CD14-positive monocyte (primary cell): Measurements from ENCODE around the gene NCOA5. TPM values are rescaled to one million over a fixed set of nuclear protein-coding genes. Genes with fewer than 3 reads are reported as not detected.

Experiments
- DNase-seq, 3 donors: peaks; one replicate each; pipeline ENCODE4 v3.0.0-alpha.2; 2011 to 2022
- H2AFZ ChIP-seq: 2 replicates; pipeline ENCODE4 v1.6.0; 2012; ENCODE audit warnings: mild to moderate bottlenecking, low read depth, low read length, inconsistent platforms; ENCODE audit not compliant: insufficient read depth, poor library complexity, severe bottlenecking
- H3K27ac ChIP-seq, 2 donors: 1 replicate in 1 of 2; 2 replicates in 1 of 2; pipeline ENCODE4 v1.5.1; 2012 to 2013; ENCODE audit warnings: low read length in 2 of 2, control low read depth in 1 of 2, inconsistent platforms in 1 of 2, low read depth in 1 of 2, mild to moderate bottlenecking in 1 of 2
- H3K27me3 ChIP-seq, 2 donors: one replicate each; pipeline versions ENCODE4 v1.6.0 to v1.6.1; 2011 to 2013; ENCODE audit warnings: low read length in 2 of 2; ENCODE audit not compliant: control insufficient read depth in 2 of 2, insufficient read depth in 2 of 2
- H3K36me3 ChIP-seq, 2 donors: replicated peaks in 1 of 2; 1 replicate in 1 of 2; 2 replicates in 1 of 2; pipeline versions ENCODE4 v1.5.1 to v1.6.1; 2012 to 2013; ENCODE audit warnings: low read length in 2 of 2, control low read depth in 1 of 2, inconsistent platforms in 1 of 2, mild to moderate bottlenecking in 1 of 2; ENCODE audit not compliant: insufficient read depth in 2 of 2, control insufficient read depth in 1 of 2
- H3K4me1 ChIP-seq, 2 donors: 1 replicate in 1 of 2; 2 replicates in 1 of 2; pipeline versions ENCODE4 v1.5.1 to v1.6.1; 2012 to 2013; ENCODE audit warnings: low read length in 2 of 2, control low read depth in 1 of 2, inconsistent platforms in 1 of 2, mild to moderate bottlenecking in 1 of 2, moderate library complexity in 1 of 2; ENCODE audit not compliant: insufficient read depth in 2 of 2, control insufficient read depth in 1 of 2
- H3K4me2 ChIP-seq: replicated peaks from 2 replicates; pipeline ENCODE3; 2012; ENCODE audit warnings: low read length, moderate library complexity, mild to moderate bottlenecking; ENCODE audit not compliant: poor library complexity, severe bottlenecking; ENCODE audit errors: extremely low read depth
- H3K4me3 ChIP-seq, 3 experiments: fragments of 200-600 bp in 1 of 3; sonication (generic) in 1 of 3; replicated peaks in 1 of 3; 1 replicate in 2 of 3; 2 replicates in 1 of 3; pipeline ENCODE4 v1.5.1; 2011 to 2013; ENCODE audit warnings: low read length in 3 of 3, mild to moderate bottlenecking in 3 of 3, control low read depth in 2 of 3, low read depth in 2 of 3, inconsistent platforms in 1 of 3, moderate library complexity in 1 of 3
- H3K79me2 ChIP-seq: 2 replicates; pipeline ENCODE4 v1.6.0; 2012; ENCODE audit warnings: mild to moderate bottlenecking, control low read depth, inconsistent platforms, low read length, moderate library complexity; ENCODE audit not compliant: insufficient read depth
- H3K9ac ChIP-seq: 2 replicates; pipeline ENCODE4 v1.6.0; 2017; ENCODE audit warnings: low read length, mild to moderate bottlenecking; ENCODE audit not compliant: insufficient read depth, poor library complexity, severe bottlenecking
- H3K9me3 ChIP-seq, 2 donors: replicated peaks in 1 of 2; 1 replicate in 1 of 2; 2 replicates in 1 of 2; pipeline versions ENCODE4 v1.5.1 to v1.6.1; 2012 to 2013; ENCODE audit warnings: low read length in 2 of 2, control low read depth in 1 of 2; ENCODE audit not compliant: control insufficient read depth in 1 of 2, insufficient read depth in 1 of 2
- H4K20me1 ChIP-seq: 2 replicates; pipeline ENCODE4 v1.6.0; 2012; ENCODE audit warnings: mild to moderate bottlenecking, low read length, control low read depth, moderate library complexity; ENCODE audit not compliant: insufficient read depth
- H3K27ac Mint-ChIP-seq, 7 donors: one replicate each; pipeline ENCODE4 v1.8.0; 2020; ENCODE audit warnings: mild to moderate bottlenecking in 7 of 7, mixed read lengths in 7 of 7, moderate library complexity in 6 of 7, inconsistent platforms in 2 of 7
- H3K27me3 Mint-ChIP-seq, 3 donors: one replicate each; pipeline ENCODE4 v1.8.0; 2021 to 2022; ENCODE audit warnings: low read depth in 3 of 3, mild to moderate bottlenecking in 3 of 3, mixed read lengths in 3 of 3, moderate library complexity in 3 of 3, inconsistent platforms in 1 of 3
- H3K36me3 Mint-ChIP-seq, 2 donors: one replicate each; pipeline ENCODE4 v1.8.0; 2020; ENCODE audit warnings: mixed read lengths in 2 of 2, inconsistent platforms in 1 of 2, mild to moderate bottlenecking in 1 of 2
- H3K4me1 Mint-ChIP-seq: one replicate; pipeline ENCODE4 v1.8.0; 2020; ENCODE audit warnings: mild to moderate bottlenecking, mixed read lengths
- H3K4me3 Mint-ChIP-seq, 2 donors: one replicate each; pipeline ENCODE4 v1.8.0; 2020; ENCODE audit warnings: mild to moderate bottlenecking in 2 of 2, mixed read lengths in 2 of 2, moderate library complexity in 1 of 2
- H3K9me3 Mint-ChIP-seq, 7 donors: one replicate each; pipeline ENCODE4 v1.8.0; 2020 to 2022; ENCODE audit warnings: mixed read lengths in 7 of 7, mild to moderate bottlenecking in 6 of 7, moderate library complexity in 6 of 7, inconsistent platforms in 2 of 7
- WGBS: methylation state at CpG from one replicate; pipeline ENCODE4 v1.1.5; 2013; ENCODE audit warnings: missing lambda C conversion rate; ENCODE audit not compliant: insufficient coverage; 5-methylcytosine and 5-hydroxymethylcytosine counted together
- intact Hi-C, 2 donors: fragments of 100-400 bp; cut with micrococcal nuclease; formaldehyde crosslinking; loops; one replicate each; pipeline versions ENCODE4 v1.15.0 to v1.15.1; 2023
- polyA plus RNA-seq, 3 donors: library from polyadenylated mRNA; depleted of rRNA in 1 of 3; unstranded in 2 of 3; stranded (reverse) in 1 of 3; fragments of 300-500 nt in 2 of 3; fragments of >200 nt in 1 of 3; fragmentation: Illumina TruSeq in 2 of 3; gene quantifications; 1 replicate in 2 of 3; 2 replicates in 1 of 3; pipeline ENCODE4 v1.2.3, GENCODE V29; 2012 to 2021
- TF ChIP-seq, protein P1 (sequence below): fragments of 200-600 bp; IDR thresholded peaks from one replicate; pipeline ENCODE4 v1.8.0; 2022; ENCODE audit warnings: antibody characterized with exemption, mild to moderate bottlenecking

The NCOA5 gene
- polyA plus RNA-seq, 3 donors: 4.5 to 10.2 (median 6.0) TPM

DNA sequence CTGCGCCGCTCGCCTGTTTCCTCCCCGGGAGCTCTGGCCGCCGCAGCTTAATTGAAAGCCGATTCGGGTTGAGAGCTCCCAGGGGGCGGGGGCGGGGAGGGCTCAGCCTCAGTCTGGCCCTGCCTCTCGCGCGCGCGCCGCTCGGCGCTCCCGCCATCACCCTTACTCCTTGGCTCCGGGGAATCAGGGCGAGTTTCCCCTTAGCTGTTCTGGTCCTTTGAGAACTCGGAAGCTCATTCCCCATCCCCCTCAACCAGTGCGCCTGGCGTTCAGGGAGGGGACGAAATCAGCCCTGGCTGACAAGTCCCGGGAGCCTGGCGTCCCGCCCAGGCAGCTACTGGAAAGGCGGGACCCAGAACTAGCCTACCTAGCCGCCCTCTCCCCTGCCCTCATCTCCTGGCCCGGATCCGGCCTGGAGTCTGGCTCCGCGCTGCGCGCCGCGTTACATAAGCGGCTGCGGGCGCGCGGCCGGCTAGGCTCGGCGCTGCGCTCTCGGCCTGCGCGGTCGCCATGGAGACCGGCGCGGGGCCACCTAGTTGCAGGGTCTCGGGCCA, 58.0 kb downstream of the NCOA5 start:
- Histone ChIP-seq H3K9ac (no peak overlapping the region), H3K4me3 (no peak overlapping the region), H3K9me3 (peaks cover 0 to 12% of the 10 kb centered on the region in 2 donors), H3K79me2 (no peaks in the 10 kb centered on the region), H3K4me1 (no peaks in the 10 kb centered on the region), H3K27ac (no peak overlapping the region), H4K20me1 (no peaks in the 10 kb centered on the region), H3K27me3 (peaks cover 67 to 78% of the 10 kb centered on the region in 2 donors), H3K36me3 (no peaks in the 10 kb centered on the region), H3K4me2 (no peak overlapping the region), H2AFZ (no peak overlapping the region)
- peaks cover 1 to 3% of the 10 kb centered on the region in 2 donors for H3K36me3 Mint-ChIP-seq
- H3K27ac Mint-ChIP-seq: no peak overlapping the region
- no peak for DNase-seq
- H3K4me3 Mint-ChIP-seq: peak overlapping the region in 1 of 2 donors; percentile 26
- intact Hi-C loops: no loop called here
- WGBS: 1% methylated on average over 55 of the region's 55 CpGs
- peaks cover 0 to 23% (median 5%) of the 10 kb centered on the region in 7 donors for H3K9me3 Mint-ChIP-seq
- H3K27me3 Mint-ChIP-seq: peaks cover 73 to 80% (median 74%) of the 10 kb centered on the region in 3 donors
- TF ChIP-seq, protein P1, sequence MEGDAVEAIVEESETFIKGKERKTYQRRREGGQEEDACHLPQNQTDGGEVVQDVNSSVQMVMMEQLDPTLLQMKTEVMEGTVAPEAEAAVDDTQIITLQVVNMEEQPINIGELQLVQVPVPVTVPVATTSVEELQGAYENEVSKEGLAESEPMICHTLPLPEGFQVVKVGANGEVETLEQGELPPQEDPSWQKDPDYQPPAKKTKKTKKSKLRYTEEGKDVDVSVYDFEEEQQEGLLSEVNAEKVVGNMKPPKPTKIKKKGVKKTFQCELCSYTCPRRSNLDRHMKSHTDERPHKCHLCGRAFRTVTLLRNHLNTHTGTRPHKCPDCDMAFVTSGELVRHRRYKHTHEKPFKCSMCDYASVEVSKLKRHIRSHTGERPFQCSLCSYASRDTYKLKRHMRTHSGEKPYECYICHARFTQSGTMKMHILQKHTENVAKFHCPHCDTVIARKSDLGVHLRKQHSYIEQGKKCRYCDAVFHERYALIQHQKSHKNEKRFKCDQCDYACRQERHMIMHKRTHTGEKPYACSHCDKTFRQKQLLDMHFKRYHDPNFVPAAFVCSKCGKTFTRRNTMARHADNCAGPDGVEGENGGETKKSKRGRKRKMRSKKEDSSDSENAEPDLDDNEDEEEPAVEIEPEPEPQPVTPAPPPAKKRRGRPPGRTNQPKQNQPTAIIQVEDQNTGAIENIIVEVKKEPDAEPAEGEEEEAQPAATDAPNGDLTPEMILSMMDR: no peak
- H3K4me1 Mint-ChIP-seq: no peaks in the 10 kb centered on the region

DNA sequence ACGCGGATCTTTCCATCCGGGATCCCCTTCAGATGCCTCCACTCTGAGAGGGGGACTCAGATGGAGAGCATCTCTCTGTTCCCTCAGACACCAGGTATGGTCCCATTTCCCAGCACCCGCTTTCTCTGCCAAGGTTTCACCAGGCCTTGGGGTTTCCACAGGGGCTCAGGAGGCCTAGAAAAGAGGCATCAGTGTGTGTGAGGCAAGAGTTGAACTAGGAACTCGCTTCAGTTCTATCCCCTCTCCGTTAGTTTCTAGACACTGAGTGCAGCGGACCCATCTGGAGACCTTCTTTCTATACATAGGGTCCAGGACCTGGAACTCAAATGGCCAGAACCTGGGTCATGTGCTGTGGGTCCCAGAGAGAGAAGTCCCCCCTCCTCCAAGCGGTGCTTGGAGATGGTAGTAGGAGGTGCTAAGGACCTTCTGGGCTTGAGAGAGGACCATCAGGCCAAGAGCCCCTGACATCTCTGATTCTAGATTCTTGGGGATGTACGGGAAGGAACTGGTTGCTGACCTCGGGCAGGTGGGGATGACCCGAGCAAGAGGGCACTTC, 58.7 kb downstream of the NCOA5 start:
- Histone ChIP-seq H2AFZ (no peak overlapping the region), H3K27ac (no peak overlapping the region), H3K79me2 (no peaks in the 10 kb centered on the region), H3K4me3 (no peak overlapping the region), H3K9me3 (peaks cover 0 to 12% of the 10 kb centered on the region in 2 donors), H3K9ac (no peak overlapping the region), H3K4me2 (no peak overlapping the region), H3K36me3 (no peaks in the 10 kb centered on the region), H4K20me1 (no peaks in the 10 kb centered on the region), H3K4me1 (no peaks in the 10 kb centered on the region), H3K27me3 (peaks cover 68 to 83% of the 10 kb centered on the region in 2 donors)
- Mint-ChIP-seq H3K27ac (no peak overlapping the region), H3K4me3 (peak overlapping the region in 1 of 2 donors; percentile 42), H3K9me3 (peaks cover 0 to 23% (median 5%) of the 10 kb centered on the region in 7 donors), H3K27me3 (peaks cover 75 to 84% (median 77%) of the 10 kb centered on the region in 3 donors), H3K36me3 (peaks cover 1 to 3% of the 10 kb centered on the region in 2 donors), H3K4me1 (no peaks in the 10 kb centered on the region)
- WGBS: 19% methylated on average over 4 of the region's 11 CpGs
- TF ChIP-seq, protein P1: no peak
- intact Hi-C loops: no loop called here
- DNase-seq: no peak
